Activated CD4-positive, CD25-positive, alpha-beta regulatory T cell (primary cell): Measurements from ENCODE around the gene CYB5RL.
"Not testable (repeated sequence)": the region's sequence is repeated elsewhere in the genome, so short reads cannot be mapped to it uniquely, and the experiment has no call there.

ENCODE experiments used
- DNase-seq, 4 experiments: peaks; one replicate each; lab custom pipeline; 2025; lab: John Stamatoyannopoulos, UW

The CYB5RL gene

DNA sequence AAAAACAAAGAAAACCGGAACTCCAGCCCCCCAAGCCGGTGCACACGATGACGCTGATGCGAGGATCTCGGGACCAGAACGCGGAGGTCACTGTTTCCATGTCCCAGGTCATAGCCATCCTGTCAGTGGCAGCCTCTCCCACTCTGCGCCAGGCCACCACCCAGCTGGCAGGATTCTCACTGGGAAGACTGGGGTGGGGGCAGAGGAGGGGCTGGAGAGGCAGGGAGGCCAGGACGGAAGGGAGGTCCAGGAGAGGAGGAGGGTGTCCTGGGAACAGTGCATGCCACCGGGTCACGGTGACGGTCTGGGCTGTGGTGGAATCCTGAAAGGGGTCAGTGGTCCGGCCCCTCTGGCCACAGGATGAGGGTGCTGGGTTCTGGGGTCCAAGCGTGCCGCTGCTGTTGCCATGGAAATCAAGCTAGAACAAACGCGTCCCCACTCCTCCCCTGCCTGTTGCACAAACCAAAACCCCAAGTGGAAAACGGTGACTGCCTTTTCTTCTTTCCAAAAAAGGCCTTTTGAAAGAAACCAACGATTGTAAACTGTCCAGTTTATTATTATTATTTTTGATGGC, 26.2 kb upstream of the CYB5RL start:
- no peak for DNase-seq

DNA sequence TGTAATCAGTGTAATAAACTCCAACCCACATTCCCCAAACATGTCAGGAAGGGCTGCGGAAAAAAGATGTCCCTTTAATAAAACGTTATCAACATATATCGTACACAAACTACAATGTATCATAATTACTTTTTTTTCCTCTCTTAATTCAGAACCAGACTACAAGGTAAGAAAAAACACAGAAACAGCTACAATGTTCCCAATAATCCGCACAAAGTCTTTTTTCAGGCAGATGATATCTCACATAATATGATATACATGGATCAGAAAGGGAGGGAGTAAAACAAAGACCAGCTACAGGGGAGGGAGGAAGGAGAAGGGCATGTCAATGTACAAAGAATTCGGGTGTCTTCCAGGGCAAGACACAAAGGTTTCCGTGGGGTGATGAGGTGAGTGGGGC, 25.5 kb upstream of the CYB5RL start:
- DNase-seq, result no peak

DNA sequence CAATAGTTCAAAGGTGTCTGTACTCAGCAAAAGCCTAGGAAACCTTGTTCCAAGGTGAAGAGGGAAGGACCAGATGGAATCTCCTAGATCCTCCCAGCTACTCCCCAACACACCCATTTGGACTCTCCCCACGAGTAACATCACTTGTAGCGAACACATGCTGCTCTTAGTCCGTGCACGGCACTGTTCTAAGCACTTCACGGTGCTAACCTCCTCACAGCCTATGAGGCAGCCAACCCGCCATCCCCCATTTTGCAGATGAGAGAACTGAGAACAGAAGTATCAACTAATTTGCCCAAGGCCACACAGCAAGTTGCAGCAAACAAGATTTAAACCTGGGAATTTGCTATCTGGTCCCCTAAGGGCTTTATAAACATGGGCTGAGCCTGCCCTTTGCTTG, 24.4 kb upstream of the CYB5RL start:
- no peak for DNase-seq

DNA sequence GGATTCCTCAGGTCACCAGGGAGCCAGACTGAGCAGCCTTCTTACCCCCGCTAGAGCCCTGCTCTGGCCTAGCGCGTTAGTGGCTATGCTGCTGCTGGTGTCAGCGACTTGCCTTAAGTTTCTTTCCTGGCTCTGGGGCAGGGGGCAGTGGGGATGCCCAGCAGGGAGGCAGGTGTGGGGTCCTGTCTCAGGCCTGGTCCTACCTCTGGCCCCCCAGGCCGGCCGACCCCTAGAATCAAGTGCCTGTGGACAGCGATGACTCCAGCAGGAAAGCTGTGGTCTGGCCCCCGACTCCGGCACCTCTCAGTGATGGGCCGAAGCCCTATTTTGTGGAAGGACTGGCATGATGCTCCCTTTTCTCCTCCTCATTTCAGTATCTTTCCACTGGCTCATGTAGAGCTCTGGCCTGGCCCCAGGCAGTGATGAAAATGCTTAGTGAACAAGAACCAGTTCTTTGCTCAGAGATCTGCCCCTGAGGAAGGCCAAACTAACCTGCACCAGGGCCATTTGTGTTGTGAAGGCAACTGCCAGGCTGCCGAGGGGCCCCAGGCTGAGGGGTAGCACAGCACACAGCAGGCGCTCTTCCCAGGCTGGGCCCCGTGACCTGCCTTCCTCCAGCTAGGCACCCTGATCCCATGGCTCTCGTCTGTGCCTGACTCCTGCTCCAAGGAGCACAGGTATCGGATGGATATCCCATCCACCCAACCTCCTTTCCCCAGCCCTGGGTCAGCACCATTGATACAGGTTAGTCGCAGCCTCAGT, 23.8 kb upstream of the CYB5RL start:
- no peak for DNase-seq

DNA sequence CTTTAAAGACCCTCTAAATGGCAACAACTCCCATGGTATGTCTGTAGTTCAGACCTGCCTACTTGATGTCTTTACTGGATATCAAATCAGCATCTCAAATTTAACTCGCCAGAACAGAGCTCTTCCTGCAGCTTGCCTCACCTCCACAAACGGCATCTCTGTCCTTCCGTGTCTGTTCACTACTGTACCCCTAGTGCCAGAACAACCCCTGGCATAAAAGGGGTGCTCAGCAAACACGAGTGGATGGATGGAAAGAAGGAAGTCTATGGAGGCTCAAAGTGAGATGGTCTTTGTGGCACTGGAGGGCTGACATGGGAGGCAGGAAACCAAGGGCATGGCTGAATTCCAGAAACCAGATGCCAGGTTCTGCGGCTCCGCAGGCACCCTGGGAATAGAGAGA, 22.9 kb upstream of the CYB5RL start:
- no peak for DNase-seq

DNA sequence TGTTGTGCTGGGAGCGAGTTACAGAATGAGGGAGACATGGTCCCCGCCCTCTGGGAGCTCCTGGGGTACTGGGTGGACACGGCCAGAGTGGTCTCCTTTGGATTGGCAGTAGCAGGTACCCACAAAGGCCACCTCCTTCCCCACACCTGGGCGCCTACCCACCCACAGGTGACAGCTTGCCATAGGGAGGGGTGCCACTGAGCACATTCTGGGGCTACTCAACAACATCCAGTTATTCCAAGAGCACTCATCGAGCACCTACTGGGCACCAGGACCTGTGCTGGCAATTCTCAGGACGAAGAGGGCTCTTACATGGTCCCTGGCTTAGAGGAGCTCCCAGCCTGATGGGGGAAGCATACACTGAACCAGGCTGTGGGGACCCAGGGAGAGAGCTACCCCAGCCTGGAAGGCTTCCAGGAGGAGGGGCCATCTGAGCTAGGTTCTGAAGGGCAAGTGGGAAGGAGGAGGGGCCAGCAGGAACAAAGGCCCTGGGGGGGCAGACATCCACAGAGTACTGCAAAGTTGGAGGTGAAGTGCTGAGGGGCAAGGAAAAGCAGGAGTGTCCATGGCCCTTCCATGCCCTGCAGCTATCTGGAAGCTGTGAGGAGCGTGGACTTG, 22.1 kb upstream of the CYB5RL start:
- no peak for DNase-seq

DNA sequence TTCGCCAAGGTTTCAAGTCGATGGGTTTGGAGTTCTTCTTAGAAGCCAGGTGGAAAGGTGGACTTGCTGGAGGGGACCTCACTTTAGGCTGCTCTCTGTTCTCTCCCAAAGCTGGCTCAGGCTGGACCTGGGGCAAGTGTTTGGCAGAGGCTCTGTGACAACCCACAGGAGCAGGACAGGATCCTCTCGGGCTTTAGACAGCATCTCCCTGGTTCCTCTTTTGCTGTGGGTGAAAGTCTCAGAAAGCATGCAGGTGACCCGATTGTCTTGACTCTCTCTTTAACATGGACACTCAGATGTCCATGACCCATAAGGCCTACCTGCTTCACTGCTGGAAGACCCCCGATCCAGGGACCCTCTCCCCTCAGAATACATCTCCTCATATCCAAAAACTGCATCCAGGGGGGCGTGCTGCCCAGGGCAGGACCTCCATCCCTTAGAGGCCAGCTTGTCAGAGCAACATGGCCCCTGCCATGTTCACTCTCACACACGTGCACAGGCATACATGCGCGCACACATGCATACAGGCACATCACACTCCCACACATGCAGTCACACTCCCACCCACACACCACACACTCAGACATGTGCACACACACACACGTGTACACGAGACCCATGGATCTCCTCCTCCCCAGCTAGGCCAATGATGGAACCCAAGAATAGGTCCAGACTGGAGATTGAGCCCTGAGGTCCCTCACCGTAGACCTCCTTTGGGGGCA, 21.4 kb upstream of the CYB5RL start:
- no peak for DNase-seq

DNA sequence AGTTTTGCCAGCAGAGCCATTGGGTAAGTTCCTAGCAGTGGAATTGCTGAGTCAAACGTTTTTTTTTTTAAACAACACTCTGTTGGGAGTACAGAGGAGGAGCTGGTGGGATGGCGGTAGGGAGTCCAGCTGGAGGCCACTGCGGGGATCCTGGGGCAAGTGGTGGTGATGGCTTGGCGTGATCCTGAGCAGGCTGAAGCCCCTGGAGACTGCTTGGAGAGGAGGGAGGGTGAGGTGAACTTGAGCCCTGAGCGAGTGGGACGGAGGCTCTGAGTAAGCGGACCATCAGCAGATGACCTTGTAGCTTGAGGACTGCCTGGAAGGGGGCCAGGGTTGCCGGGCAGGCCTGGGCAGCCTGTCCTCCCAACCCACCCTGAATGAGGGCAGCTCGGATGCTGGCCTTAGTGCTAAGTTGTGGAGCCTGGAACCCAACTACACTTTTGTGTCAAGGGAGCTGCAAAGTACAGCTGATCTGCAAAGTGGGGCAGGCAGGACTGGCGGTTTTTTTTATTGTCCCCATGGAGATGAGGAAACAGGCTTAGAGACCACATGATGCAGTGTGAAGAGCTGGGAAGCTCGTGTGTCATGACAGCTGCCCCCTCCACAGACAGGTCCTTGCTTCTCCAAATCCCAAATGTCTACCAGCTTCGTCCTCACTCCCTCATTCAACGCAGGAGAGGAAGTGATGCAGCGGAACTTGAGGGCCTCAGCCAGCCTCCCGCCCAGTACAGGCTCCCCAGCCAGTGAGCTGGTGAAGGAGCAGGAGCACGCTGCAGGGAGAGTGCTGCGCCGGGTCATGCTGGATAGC, 20.4 kb upstream of the CYB5RL start:
- no peak for DNase-seq

DNA sequence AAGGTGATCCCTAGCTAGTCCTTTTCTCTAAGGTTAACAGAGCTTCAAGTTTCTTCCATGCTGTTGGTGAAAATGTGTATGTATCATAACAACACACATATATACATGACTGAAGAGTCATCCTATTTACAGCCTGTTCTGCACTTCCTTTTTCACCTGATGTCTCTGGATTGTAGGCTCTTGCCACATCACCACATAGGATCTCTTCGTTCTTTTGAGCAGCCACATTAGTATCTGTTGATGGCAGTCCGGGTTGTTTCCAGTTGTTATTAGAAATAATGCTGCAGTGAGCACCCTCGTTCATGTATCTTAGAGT, 19.8 kb upstream of the CYB5RL start:
- no peak for DNase-seq

DNA sequence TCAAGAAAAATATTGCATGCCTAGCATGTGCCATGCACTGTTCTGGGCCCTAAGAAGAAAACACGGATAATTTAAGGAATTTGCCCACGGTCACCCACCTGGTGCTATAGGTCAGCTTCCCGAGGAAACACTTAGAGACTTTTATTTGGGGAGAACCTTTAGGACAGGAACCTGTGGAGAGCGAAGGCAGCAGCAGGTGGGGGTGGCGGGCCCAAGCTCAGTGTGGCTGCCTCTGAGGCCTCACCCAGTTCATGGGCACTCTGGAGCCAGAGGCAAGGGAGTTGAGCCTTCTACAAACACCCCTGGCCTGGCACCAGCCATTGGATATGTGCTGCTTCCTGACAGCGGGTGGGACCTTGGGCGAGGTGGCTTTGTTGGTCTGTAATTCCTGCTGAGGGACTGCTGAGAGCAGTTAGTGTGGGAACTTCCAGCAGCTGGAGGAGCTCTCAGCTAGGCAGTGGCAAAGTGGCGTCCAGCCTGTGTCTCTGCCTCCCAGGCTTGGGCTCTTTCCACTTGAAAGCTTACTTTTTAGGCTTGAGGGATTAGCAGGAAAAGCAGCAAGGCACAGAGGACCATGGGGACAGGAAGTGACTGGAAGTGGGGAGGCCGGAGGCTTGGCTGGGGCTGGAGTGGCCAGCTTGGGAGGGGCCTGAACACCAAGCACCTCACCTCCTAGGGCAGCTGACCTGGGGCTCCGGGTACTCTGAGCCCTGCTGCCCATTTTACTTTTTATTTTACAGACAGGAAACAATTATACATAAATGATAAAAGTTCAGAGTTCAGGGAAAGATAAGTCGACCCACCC, 19.3 kb upstream of the CYB5RL start:
- no peak for DNase-seq

DNA sequence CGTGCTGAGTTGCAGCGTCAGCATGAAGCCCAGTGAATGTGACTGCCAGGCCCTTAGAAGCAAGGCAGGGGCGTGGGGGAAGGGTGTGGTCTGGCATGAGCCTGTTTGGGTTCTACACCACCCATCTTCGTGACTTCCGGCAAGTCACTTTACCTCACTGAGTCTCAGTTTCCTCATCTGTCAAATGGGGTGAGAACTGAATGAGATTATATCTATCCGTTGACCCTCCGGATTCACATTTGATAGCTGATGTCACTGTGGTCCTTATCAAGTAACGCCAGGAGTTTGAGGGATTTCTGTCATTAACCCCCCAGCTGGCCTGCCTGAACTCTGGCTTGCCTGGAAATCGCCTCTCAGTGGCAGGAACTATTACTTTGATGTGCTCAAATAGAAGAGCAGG, 15.7 kb upstream of the CYB5RL start:
- DNase-seq, result no peak

DNA sequence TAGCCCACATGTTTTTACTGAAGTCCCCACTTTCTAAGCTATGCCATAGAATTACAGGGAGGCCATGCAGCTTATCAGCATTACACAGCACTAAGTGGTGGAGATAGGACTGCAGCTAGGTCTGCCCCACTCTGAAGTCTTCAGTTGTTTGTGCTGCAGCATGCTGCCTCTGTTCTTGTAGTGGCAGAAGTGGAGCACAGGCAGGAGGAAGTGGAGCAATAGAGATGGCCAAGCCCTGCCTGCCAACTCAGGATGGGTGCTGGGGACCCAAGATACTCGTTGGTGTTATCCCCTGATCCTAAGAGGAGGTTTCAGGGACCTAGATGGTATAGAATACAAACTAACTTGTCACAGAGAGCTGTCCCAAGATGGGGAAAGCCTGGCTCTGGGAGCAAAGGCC, 13.0 kb upstream of the CYB5RL start:
- no peak for DNase-seq

DNA sequence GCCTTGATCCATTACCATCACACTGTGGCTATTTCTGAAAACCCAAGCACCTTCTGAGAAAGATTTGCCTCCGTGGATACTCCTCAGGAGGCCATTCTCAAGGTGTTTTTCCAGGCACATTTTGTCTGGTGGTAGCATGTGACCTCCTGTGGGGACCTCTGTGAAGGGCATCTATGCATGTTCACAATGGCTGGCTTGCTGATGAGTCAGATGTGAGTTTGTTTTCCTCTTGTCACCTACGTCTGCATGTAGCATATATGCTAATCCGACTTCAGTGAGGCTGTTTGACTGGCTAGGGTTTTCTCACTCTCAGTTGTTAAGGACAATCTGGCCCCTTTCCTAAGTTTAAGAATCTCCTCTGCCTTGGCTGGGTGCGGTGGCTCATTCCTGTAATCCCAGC, 8.1 kb upstream of the CYB5RL start:
- not testable (repeated sequence) for DNase-seq

DNA sequence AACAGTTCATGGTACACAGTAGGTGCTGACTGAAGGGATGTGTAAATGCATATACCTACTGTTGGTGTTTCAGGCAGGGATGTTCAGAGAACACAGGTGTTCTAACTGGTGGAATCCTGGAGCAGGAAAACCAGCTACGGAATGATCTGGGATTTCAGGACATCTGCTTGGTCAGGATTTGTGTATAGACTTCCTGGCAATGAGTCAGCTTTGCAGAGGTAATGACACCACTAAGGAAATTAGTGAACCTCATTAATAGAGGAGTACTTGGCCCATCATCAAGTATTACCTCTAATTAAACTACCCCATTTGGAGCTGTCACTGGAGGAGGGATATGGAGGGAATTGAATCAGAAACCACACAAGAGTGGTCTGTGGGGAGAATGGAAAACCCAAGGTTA, 7.5 kb upstream of the CYB5RL start:
- no peak for DNase-seq

DNA sequence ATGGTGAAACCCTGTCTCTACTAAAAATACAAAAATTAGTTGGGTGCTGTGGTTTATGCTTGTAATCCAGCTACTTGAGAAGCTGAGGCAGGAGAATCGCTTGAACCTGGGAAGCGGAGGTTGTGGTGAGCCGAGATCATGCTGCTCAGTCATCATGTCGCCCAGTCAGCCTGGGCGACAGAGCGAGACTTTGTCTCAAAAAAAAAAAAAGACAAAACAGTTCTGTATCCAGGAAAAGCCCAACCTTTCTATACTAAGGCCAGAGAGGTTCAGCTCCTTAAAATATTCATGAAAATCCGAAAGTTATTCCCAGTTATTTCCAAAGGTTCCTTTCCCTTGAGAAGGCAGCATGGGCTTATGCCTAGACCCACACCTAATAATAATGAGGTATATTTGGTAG, 4.4 kb upstream of the CYB5RL start:
- no peak for DNase-seq

DNA sequence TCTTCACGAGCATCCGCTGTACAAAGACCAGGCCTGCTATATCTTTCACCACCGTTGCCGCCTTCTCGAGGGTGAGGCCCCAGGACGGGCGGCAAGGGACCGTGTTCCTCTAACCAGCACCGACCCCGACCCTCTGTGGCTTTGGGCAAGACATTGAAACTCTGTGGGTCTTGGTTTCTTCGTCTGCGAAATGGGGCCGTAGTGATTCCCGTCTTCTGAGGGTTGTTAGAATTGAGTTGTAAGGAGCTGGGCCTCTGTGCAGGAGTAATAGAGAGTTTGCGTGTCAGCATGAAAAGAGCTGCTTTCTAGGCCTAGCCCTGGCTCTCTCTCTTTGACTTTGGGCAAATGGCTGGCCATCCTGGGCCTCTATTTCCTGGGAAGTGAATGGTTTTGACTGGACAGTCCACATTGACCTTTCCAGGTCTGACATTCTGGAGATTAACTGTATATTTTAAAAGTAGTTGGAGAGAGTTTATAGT, 728 bp upstream of the CYB5RL start:
- no peak for DNase-seq

DNA sequence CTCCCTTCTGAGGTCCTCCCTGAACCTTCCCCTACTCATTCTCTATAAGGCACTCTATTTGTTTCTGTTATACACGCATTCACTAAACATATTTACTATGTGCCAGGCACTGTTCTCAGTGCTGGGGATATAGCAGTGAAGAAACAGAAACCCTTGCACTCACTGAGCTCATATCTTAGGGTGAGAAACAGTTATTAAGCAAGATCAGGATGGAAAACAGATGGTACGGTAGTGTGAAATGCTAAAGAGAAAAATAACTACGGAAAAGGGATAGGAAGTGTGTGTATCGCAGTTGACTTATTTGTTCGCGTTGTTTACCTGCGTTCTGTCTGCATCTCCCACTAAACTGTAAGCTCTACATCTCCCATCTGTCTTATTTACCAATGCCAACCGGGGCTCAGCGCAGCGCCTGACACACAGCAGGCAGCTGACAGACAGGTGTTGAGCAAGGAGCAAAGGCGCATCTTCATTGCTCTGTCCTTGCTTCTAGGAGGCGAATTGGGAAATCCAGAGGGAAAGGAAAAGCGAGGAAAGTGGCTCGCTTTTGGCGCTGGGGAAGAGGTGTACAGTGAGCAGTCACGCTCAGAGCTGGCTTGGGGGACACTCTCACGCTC, 572 bp downstream of the CYB5RL start:
- no peak for DNase-seq

DNA sequence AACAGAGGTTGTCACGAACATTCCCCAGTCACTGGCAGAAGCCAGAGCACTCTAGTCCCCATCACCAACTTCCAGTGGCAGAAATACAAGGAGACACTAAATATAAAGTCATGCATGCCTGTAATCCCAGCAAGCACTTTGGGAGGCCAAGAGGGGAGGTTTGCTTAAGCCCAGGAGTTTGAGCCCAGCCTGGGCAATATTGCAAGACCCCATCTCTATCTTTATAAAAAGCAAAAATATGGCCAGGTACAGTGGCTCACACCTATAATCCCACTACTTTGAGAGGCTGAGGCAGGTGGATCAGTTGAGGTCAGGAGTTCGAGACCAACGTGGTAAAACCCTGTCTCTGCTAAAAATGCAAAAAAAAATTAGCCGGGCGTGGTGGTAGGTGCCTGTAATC, 6.4 kb downstream of the CYB5RL start:
- no peak for DNase-seq

DNA sequence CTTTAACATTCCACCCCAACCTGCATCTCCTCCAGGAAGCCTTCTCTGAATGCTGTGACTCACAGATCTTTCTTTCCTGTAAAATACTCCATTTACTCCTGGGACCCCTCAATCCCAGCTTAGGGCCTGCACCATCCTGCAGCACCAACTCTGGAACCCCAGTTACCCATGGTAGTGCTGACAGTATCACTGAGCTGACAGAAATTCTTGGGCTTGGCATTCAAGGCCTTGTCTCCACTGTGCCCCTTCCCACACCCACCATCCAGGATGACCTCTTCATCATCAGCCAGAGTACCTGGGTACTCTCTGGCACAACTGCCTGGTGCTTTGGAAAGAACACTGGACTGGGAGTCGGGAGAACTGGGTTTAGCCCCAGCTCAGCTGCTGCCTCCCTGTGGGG, 8.3 kb downstream of the CYB5RL start:
- DNase-seq, result no peak

DNA sequence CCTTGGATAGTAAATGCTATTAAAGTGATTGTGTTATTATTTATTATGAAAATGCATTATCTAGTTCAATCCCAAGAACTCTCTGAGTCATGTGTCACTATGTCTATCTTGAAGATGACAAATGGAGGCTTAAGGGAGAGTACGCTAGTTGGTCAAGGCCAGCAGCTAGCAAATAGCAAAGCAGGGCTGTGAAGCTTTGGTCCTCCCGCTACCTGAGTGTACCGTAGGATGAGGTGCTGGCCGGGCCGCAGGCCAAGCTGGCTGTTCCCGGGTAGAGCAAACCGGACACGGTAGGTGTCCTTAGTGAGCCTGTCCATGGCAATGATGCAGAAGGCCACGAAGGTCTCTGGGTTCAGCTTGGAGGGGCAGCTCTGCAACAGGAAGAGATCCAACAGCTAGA, 9.3 kb downstream of the CYB5RL start:
- no peak for DNase-seq

DNA sequence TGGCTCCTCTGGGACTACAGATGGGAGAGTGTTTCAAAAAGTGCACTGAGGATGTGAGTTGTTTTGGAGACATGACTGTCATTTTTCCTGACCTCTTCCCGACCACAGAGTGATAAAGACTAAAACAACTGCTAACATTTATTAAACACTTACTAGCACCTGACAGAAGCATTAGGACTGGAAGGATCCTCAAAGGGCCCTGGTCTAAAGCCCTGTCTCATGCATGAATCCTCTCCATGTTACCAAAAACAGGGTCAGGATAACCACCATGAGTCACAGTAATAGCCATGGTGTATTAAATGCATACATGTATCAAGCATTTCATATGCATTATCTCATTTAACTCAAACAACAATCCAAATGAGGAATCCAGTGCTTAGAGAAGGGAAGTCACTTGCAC, 11.5 kb downstream of the CYB5RL start:
- DNase-seq, result no peak
